GDM1 (cell line): ENCODE results near the gene PALS2.

ENCODE experiments used
- DNase-seq: peaks from one replicate; lab custom pipeline; 2025; lab: John Stamatoyannopoulos, UW

Gene PALS2

GRCh38 chr7:24587853-24588252 is 14.6 kb downstream of the PALS2 start:
- DNase-seq: no peak

DNA sequence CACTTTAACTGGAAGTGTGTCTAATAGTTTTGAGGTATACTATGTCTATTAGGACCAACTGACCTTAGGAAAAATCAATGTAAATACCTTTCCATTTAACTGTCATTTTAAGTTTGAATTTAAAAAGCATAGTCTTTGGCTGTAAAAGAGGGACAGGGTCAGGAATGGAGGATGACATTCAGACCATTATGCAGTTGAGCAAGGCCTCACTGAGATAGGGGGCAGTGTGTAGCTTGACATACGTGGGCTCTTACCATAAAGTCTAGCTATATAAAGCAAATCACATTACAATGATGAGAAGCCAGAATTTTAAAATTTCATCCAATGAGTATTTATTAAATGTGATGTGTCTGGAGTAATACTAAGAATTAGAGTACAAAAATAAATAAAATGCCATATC is 17.9 kb downstream of the PALS2 start:
- DNase-seq: no peak

GRCh38 chr7:24595671-24596418 is 22.6 kb downstream of the PALS2 start:
- no peak for DNase-seq

GRCh38 chr7:24597014-24597413 is 23.8 kb downstream of the PALS2 start:
- DNase-seq: no peak

GRCh38 chr7:24601600-24601999 is 28.3 kb downstream of the PALS2 start:
- DNase-seq: no peak

- DNase-seq: no peak
Measured at GRCh38 chr7:24602860-24603456, 29.7 kb downstream of the PALS2 start.

GRCh38 chr7:24604630-24605029 is 31.4 kb downstream of the PALS2 start:
- no peak for DNase-seq

- DNase-seq: no peak
Measured at GRCh38 chr7:24608504-24608903, 35.3 kb downstream of the PALS2 start.

DNA sequence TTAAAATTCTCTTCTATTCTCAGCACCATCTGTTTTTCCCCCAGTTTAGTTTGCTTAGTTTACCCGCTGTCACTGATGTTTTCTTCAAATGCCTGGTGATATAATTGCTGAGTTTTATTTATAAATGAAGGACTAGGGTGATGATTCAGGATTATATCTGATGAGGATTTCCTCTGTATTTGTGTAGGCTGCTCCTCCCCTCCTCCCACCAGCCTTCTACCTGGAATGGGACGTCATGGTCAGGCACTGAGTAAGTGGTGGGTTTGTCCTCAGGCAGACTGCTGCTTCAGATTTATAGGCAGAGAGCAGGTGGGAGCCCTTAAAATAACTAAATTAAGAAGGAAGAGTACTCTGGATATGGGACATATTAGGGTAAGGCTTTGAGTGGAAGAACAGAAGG is 35.8 kb downstream of the PALS2 start:
- no peak for DNase-seq

DNA sequence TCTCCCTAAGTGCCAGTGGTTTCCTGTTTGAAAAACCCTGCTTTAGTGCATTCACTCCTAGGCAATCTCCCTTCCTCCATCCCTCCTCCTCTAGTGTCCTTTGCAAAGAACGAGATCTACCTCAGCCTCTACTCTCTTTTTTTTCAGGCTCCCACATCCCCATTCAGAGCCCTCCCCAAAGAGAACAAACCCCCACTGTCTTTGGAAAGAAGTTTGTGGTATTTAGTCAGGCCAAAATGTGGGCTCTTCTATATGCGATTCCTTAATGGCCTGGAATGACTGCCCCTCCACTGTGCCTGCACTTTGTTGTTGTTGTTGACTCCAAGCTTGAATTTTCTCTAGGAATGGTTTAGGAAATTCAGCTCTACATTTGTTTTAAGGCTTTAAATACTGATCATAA is 36.3 kb downstream of the PALS2 start:
- no peak for DNase-seq

DNA sequence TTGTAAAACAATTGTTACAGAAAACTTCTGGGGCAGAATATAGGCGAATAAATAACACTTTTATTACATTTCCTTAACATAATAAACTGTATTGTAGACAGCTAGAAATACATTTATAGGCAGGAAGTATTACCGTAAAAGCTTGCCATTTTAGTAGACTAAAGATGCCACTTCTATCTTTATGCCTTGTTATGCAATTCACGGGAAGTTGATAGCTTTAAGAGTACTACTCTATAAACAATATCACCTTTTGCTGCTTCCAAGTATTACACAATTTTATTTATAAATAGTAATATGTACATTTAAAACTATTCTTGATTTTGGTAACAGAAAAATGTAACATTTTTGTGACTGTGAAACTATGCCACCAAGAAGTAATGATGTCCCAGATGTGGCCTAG is 37.9 kb downstream of the PALS2 start:
- no peak for DNase-seq

- no peak for DNase-seq
Measured at GRCh38 chr7:24617957-24618616, 44.8 kb downstream of the PALS2 start.

DNA sequence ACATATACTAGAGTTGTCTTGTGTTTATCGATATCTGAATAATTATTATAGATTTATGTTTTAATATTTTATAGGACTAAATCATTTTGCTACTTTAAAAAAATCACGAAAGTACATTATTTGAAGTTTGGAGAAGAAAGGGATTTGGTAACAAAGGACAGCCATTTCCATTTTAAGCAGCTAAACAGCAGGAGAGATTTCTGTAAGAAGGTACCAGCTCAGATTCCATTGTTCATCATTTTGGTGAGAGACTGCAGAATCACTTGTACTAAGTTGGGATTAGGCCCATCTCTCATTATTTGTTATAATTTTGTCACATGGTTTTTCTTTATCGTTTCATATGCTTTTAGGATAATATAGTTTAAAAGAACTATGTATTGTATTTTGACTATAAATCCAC is 46.7 kb downstream of the PALS2 start:
- no peak for DNase-seq

- no peak for DNase-seq
Measured at GRCh38 chr7:24622646-24623182, 49.5 kb downstream of the PALS2 start.
